Brain microvascular endothelial cell (primary cell): Measurements from ENCODE around the gene BHLHA15.

Source experiments
- DNase-seq: peaks from one replicate; pipeline ENCODE4 v3.0.0-alpha.2; 2020
- H3K27ac ChIP-seq: fragments of 250-450 bp; sonication (Bioruptor Pico); 2 replicates; pipeline ENCODE4 v1.5.1; 2020; ENCODE audit warnings: mild to moderate bottlenecking, moderate library complexity
- H3K27me3 ChIP-seq: fragments of 250-450 bp; sonication (Bioruptor Pico); replicated peaks from 2 replicates; pipeline ENCODE4 v1.5.1; 2020; ENCODE audit warnings: mild to moderate bottlenecking
- H3K36me3 ChIP-seq: fragments of 250-450 bp; sonication (Bioruptor Pico); replicated peaks from 2 replicates; pipeline ENCODE4 v1.5.1; 2020; ENCODE audit warnings: mild to moderate bottlenecking
- H3K4me3 ChIP-seq: 2 replicates; pipeline ENCODE4 v1.5.1; 2011; ENCODE audit warnings: low read depth, mild to moderate bottlenecking, control low read depth, low read length, moderate library complexity
- in situ Hi-C: cut with HindIII; loops from 2 replicates; pipeline ENCODE4 v1.10.0; 2017; ENCODE audit warnings: low sequenced_read_pairs, low pct_ligation_motif_present
- TF ChIP-seq, protein P1 (sequence below): IDR thresholded peaks from 2 replicates; pipeline ENCODE4 v1.5.1; 2011; ENCODE audit warnings: low read depth, mild to moderate bottlenecking, moderate library complexity, low read length, control low read depth, inconsistent platforms; ENCODE audit errors: missing control alignments

The BHLHA15 gene

DNA sequence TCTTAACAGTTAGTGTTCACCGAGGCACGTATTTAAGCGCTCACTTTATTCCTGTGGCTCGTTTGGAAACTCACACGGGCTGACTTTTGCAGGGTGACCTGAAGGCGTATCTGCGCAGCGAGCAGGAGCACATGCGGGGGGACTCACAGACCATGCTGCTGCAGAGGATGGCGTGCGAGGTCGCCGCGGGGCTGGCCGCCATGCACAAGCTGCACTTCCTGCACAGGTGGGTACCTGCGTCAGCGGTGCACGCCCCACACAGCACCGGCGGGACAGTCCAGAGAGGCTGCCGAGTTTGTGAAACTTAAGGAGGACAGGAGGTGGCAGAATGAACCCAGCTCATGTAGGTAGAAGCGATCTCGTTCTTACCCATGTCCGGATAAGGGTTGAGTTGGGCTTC lies 39.8 kb upstream of the BHLHA15 start:
- TF ChIP-seq, protein P1, sequence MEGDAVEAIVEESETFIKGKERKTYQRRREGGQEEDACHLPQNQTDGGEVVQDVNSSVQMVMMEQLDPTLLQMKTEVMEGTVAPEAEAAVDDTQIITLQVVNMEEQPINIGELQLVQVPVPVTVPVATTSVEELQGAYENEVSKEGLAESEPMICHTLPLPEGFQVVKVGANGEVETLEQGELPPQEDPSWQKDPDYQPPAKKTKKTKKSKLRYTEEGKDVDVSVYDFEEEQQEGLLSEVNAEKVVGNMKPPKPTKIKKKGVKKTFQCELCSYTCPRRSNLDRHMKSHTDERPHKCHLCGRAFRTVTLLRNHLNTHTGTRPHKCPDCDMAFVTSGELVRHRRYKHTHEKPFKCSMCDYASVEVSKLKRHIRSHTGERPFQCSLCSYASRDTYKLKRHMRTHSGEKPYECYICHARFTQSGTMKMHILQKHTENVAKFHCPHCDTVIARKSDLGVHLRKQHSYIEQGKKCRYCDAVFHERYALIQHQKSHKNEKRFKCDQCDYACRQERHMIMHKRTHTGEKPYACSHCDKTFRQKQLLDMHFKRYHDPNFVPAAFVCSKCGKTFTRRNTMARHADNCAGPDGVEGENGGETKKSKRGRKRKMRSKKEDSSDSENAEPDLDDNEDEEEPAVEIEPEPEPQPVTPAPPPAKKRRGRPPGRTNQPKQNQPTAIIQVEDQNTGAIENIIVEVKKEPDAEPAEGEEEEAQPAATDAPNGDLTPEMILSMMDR = no peak
- Histone ChIP-seq H3K27me3 (no peaks in the 10 kb centered on the region), H3K36me3 (peaks cover 2% of the 10 kb centered on the region), H3K4me3 (no peak overlapping the region), H3K27ac (no peak overlapping the region)
- in situ Hi-C loops = no loop called here
- DNase-seq = no peak

DNA sequence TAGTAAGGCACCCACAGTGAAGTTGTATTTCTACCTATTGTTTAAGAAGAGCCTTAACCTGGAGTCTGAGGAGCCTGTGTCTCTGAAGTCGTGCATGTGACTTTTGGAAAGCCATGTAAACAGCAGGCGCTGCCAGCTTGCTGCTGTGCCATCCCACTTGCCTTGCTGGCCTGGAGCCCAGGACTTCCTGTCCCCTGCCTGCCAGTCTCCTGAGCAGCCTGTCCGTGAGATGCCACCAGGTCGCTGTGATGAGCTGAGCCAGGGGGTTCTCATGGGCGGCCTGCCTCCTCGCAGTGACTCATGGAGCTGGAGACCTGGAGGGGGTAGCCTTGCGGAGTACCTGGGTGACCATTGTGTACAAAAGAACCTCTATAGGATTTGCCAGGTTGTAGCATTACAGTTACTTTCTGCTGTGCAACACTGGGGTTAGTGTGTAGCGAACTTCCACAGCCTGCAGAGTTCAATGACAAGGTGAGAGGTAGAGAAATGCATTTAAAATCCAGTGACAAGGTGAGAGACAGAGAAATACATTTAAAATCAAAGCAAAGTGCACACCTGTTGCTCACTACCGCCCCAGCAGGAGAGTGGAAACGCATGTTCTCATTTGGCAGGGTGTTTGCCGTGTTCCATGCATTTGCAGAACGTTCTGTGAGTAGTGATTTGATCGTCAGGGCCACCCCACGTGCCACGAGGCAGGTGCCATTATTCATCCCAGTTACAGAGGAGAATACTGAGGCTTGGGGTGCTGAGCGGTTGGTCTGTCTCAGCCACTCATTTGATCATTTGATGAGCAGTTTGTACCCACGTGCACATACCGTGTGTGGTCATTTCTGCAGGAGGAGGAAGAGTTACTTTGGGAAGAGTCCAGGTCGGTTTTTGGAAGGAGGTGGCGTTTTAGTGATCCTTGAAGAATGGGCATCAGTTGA lies 36.6 kb upstream of the BHLHA15 start:
- H3K27me3 ChIP-seq = no peaks in the 10 kb centered on the region
- TF ChIP-seq, protein P1 = no peak
- no peak overlapping the region for H3K4me3 ChIP-seq
- no peak for DNase-seq
- H3K36me3 ChIP-seq = peaks cover 2% of the 10 kb centered on the region
- in situ Hi-C loops = no loop called here
- no peak overlapping the region for H3K27ac ChIP-seq

DNA sequence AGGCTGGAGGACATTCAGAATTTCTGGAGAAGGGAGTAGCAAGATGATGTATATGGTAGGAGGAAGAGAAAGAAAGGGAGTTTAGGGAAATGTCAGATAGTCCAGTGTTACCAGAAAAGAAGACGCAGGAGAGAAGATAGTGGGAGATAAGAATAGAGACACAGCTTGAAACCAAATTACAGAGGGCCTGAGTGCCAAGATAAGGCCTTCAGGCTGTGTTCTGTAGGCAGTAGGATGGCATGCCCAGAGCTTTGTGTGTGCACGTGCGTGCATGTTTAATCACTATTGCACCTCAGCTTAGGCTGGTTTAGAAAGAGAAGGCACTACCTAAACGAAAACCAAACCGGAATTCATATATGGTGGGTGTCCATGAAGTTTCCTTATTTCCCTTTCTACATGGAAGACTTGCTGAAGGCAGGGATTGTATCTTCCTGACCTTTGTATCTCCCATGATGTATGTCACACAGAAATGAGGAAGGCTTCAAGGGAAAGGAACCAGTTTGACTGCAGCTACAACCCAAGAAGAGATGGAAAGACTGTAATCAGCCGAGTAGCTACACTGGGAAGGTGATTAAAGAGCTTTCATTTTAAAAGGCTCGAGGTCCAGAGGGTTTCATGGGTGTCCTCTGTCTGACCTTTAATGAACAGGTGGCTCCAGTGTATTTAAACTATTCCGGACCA lies 35.8 kb upstream of the BHLHA15 start:
- in situ Hi-C loops = no loop called here
- H3K36me3 ChIP-seq = peaks cover 2% of the 10 kb centered on the region
- no peak overlapping the region for H3K4me3 ChIP-seq
- no peaks in the 10 kb centered on the region for H3K27me3 ChIP-seq
- no peak for DNase-seq
- TF ChIP-seq, protein P1 = no peak
- no peak overlapping the region for H3K27ac ChIP-seq

DNA sequence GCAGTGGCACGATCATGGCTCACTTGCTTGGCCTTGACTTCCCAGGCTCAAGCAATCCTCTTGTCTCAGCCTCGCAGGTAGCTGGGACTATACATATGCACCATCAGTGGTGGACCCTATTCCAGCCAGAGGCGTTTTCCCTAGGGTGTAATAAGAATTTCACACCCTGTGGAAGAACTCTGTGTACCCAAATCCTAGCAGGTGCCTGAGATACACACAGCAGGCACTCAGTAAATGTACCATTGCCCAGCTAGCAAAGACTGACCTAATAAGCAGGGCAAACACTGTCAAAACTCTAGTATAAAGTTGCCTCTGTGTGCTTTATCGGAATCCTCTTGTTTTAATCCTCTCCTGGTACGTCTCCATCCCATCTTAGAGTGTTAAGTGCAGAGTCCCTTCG lies 33.7 kb upstream of the BHLHA15 start:
- no peak for DNase-seq
- in situ Hi-C loops = no loop called here
- Histone ChIP-seq H3K4me3 (no peak overlapping the region), H3K27ac (no peak overlapping the region), H3K36me3 (peaks cover 2% of the 10 kb centered on the region), H3K27me3 (no peaks in the 10 kb centered on the region)
- TF ChIP-seq, protein P1 = no peak

DNA sequence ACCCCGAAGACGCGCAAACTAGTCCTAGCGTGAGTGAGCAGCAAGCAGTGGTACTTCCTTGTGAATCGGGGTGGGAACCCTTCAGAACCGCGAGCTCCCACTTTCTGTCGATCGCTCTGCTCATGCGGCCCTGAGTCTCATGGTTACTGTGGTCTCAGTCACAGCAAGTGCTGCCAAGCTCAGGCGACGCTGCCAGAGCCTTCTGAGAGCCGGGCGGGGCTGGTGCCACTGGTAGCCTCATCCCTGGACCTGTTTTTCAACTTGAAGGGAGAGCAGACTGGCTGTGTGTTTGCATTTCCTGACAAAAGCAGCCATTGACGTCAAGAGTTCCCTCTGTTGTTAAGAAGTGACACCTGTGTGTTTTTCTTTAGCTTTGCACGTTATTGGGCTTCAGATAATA lies 32.9 kb upstream of the BHLHA15 start:
- H3K36me3 ChIP-seq = peaks cover 2% of the 10 kb centered on the region
- in situ Hi-C loops = no loop called here
- H3K27ac ChIP-seq = no peak overlapping the region
- TF ChIP-seq, protein P1 = no peak
- H3K4me3 ChIP-seq = no peak overlapping the region
- DNase-seq = no peak
- H3K27me3 ChIP-seq = no peaks in the 10 kb centered on the region
